Transverse colon (tissue), 4 donors: ENCODE data around the gene FAM83F.

Source experiments
- CTCF ChIP-seq, 5 experiments: fragments of 200-600 bp in 3 of 5; fragments of 450-650 bp in 2 of 5; sonication (generic) in 3 of 5; IDR thresholded peaks; 1 replicate in 2 of 5; 2 replicates in 3 of 5; pipeline ENCODE4 v1.5.1; 2016 to 2017; ENCODE audit warnings: antibody characterized with exemption in 5 of 5, inconsistent platforms in 3 of 5, mild to moderate bottlenecking in 2 of 5, moderate library complexity in 1 of 5
- EP300 ChIP-seq: sonication (generic); formaldehyde crosslinking; IDR thresholded peaks from one replicate; pipeline ENCODE4 v1.6.1; 2017; ENCODE audit warnings: antibody characterized with exemption, low read depth
- POLR2A ChIP-seq: fragments of 450-650 bp; IDR thresholded peaks from one replicate; pipeline ENCODE4 v1.6.1; 2016; ENCODE audit warnings: antibody characterized with exemption, mild to moderate bottlenecking, moderate library complexity
- POLR2AphosphoS5 ChIP-seq, 3 donors: sonication (generic); formaldehyde crosslinking; IDR thresholded peaks; one replicate each; pipeline ENCODE4 v1.6.1; 2016; ENCODE audit warnings: antibody characterized with exemption in 3 of 3

DNA sequence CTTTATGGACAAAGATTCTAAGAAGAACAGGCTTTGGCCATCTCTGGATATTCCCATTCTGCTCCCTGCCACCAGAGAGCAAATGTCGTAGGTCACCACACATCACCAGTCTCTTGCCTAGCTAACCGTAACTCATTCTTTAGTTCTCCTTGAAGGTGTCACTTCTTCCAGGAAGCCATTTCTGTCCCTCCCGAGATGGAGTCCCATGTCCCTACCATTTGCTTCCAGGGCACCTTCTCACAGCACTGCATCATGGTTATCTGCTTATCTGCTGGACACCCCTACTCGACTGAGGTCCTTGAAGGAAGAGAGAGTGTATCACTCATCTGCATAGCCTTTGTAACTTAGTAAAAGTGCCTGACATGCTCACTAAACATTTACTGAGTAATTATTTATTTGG lies 47.6 kb downstream of the FAM83F start:
- no peak for TF ChIP-seq CTCF (IDR thresholded peaks at IDR 0.05)
- no peak for TF ChIP-seq POLR2A
- no peak for TF ChIP-seq EP300
- no peak for TF ChIP-seq POLR2AphosphoS5 (IDR thresholded peaks at IDR 0.05)
